A549 (cell line): ENCODE data around the gene BNIPL.

Experiments
- CHD2 ChIP-seq: fragments of 150-350 bp; IDR thresholded peaks from 2 replicates; pipeline ENCODE4 v1.6.1; 2014; ENCODE audit warnings: low read length; ENCODE audit not compliant: partially characterized antibody
- CTCF ChIP-seq: fragments of >200 bp; sonication (Bioruptor Twin); formaldehyde crosslinking; IDR thresholded peaks from 3 replicates; pipeline ENCODE4 v1.5.1; 2016
- FOXS1 ChIP-seq: fragments of 250-450 bp; sonication (Bioruptor Pico); IDR thresholded peaks from 2 replicates; pipeline ENCODE4 v1.5.0; 2020; ENCODE audit warnings: mild to moderate bottlenecking, moderate library complexity
- POLR2A ChIP-seq: IDR thresholded peaks from 2 replicates; pipeline ENCODE4 v1.6.1; 2012; ENCODE audit warnings: mild to moderate bottlenecking, low read length
- POLR2AphosphoS2 ChIP-seq: conservative IDR thresholded peaks from 2 replicates; pipeline ENCODE4 v1.6.1; 2012; ENCODE audit warnings: low read length, improper control_type of control experiment, inconsistent platforms
- RAD21 ChIP-seq, 2 experiments: fragments of >200 bp in 1 of 2; sonication (Bioruptor Twin) in 1 of 2; formaldehyde crosslinking in 1 of 2; IDR thresholded peaks in 1 of 2; conservative IDR thresholded peaks in 1 of 2; 2 replicates in 1 of 2; 3 replicates in 1 of 2; pipeline ENCODE4 v1.6.1; 2012 to 2018; ENCODE audit warnings: inconsistent platforms in 1 of 2
- ZSCAN20 ChIP-seq: fragments of 250-450 bp; sonication (Bioruptor Pico); IDR thresholded peaks from 2 replicates; pipeline ENCODE4 v1.8.0; 2022; ENCODE audit warnings: mild to moderate bottlenecking, moderate library complexity

- TF ChIP-seq ZSCAN20 (CRISPR knock-in tag), result no peak
- no peak for TF ChIP-seq POLR2A
- TF ChIP-seq CTCF, result no peak
- TF ChIP-seq RAD21 (conservative IDR thresholded peaks at IDR 0.05 in 1 of 2, IDR thresholded peaks at IDR 0.05 in 1 of 2), result no peak
- TF ChIP-seq CHD2, result no peak
- no peak for TF ChIP-seq FOXS1 (CRISPR knock-in tag)
- no peak for TF ChIP-seq POLR2AphosphoS2
Measured at GRCh38 chr1:151005729-151006319, 30.6 kb upstream of the BNIPL start.
